ENCODE data around the gene NPDC1. TPM values are rescaled to one million over a fixed set of nuclear protein-coding genes. Genes with fewer than 3 reads are reported as not detected.

NPDC1 gene
- total RNA-seq, 1 donor from 2014 or later = 15.3 TPM

DNA sequence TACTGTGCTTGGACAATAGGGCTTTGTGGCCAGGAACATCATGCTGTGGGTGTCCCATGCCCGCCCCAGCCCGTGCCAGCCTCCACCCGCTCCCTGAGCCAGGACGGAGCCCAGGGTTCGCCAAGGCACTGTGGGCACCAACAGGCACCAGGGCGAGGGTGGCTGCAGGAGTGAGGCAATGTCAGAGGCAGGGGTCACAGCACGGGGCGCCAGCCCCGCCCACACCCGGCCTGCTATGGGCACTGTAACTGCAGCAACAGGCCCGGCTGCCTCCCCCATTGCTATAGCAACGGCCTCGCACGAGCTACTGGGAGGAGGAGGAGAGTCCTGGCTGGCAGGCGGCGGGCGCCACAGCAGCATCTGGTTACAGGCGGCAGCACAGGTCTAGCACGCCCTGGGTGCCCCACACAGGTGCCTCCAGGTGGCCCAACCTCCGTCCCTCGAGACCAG, 20.4 kb downstream of the NPDC1 start:
- peak; percentile 95 for DNase-seq

DNA sequence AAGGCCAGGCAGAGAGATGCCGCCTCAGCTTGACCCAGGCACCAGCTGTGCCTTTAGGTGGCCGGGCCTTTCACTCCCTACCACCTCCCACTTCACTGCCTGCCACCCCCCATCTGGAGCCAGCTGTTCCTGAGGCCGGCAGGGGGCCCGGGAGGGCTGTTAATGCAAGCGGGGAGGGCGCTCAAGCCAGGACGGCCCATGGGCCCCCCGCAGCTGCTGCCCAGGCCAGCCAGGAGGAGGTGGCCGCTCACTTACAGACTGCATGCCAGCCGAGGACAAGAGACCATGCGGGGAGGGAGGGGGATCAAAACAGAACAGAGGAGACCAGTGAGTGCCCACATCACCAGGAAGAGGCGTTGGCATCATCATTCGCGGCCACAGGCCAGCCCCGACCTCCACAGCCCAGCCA, 22.4 kb downstream of the NPDC1 start:
- peak; percentile 44 for DNase-seq

DNA sequence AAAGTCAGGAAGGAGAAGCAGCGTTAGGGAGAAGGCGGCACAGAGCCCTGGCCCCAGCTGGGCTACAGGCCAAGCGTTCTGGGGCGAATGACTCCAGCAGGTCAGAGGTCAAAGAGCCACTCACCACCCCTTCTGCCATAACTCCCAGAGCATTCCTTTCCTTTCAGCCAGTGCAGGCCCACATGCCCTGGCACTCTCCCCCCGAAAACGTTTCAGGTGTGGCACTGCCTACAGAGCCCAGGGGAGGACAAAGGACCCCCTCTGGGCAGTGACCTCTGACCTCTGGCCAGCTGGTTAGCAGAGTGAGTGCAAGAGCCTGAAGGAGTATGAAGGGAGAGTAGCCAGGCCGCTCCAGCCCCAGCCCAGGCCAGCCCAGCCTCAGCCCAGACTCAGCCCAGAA, 22.8 kb downstream of the NPDC1 start:
- DNase-seq = no peak

DNA sequence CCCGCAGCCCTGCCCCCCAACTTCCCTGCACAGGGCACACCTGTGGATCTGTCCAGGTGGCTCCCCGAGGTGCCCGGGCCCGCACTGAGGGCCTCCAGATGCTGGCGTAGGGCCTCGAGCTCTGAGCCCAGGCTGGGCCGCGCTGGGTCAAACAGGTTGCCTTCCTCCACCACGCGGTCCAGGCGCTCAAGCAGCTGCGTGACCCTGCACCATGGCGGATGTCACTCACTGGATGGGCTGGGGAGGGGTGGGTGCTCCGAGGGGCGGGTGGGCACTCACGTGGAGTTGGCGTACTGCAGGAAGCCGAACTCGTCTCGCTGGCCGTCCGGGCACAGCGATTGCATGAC, 23.3 kb downstream of the NPDC1 start:
- DNase-seq = no peak

DNA sequence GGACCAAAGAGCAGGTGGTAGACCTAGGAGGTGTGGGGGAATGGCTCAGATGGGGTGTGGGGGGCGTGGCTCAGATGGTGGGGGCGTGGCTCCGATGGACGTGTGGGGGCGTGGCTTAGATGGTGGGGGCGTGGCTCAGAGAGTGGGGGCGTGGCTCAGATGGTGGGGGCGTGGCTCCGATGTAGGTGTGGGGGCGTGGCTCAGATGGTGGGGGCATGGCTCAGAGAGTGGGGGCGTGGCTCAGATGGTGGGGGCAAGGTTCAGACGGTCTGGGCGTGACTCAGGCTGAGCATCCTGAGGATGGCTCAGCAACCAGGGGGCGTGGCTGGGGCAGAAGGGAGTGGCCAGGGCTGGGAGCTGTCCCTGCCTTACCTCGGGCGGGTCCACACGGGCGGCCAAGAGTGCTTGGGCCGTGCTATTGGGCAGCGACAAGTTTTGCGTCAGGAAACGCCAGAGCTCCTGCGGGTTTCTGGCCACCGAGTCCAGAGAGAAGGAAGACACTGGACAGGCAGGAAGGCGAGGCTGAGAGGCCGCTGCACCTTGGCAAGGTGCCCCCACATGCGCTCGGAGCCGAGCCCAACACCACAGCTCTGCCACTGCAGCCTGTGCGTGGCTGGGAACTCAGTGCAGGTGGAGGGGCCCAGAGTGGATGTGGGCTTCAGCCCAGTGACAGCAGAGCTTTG, 23.9 kb downstream of the NPDC1 start:
- DNase-seq = peak; percentile 87

DNA sequence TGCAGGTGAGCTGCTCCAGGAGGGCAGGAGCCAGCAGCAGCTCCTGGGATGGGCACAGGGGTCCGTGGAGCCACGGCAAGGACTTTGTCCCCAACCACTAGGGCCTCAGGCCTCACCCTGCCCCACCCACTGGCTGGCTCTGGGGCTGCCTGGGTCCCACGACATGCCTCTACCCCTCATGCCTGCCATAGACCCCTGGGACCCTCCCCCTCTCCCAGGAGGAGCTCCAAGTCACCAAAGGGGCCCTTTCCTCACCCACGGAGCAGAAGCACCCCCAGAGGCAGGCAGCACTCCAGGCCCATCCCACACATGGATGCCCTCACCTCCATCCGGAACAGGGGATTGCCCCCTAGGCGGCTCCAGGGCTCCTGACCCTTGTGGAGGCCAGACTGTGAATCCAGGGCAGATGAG, 24.4 kb downstream of the NPDC1 start:
- no peak for DNase-seq

DNA sequence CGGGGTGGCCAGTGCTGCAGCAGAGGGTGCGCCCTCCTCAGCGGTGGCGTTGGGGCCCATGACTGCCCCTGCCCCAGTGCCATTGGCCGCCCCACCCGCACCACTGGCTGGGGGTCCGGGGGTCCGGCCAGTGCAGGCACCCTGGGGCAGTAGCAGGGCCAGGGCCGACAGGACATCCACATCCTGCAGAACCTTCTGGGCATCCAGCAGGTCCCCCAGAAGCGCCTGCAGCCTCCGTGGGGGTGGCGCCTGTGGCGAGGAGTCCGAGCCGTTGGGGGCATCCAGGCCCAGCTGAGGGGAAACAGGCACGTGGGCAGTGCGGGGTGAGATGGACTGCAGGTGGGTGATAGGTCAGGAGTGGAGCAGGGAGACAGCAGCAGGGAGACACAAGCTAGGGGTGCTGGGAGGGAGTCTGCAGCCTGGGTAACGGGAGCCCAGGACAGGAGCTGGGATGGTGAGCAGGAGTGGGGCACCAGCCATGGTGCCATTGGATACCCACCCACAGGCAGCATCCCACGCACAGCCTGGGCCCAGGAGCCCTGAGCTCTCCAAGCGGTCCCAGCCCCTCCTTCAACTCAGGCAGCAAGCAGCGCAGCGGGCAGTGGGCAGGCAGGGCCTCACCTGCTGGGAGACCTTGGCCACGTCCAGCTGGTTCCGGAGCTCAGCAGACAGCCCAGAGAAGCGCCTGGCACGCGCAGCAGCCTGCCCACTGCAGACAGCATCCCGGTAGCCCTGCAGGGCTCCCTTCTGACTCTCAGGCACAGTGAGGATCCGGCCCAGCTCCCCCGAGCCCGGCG, 25.0 kb downstream of the NPDC1 start:
- no peak for DNase-seq

DNA sequence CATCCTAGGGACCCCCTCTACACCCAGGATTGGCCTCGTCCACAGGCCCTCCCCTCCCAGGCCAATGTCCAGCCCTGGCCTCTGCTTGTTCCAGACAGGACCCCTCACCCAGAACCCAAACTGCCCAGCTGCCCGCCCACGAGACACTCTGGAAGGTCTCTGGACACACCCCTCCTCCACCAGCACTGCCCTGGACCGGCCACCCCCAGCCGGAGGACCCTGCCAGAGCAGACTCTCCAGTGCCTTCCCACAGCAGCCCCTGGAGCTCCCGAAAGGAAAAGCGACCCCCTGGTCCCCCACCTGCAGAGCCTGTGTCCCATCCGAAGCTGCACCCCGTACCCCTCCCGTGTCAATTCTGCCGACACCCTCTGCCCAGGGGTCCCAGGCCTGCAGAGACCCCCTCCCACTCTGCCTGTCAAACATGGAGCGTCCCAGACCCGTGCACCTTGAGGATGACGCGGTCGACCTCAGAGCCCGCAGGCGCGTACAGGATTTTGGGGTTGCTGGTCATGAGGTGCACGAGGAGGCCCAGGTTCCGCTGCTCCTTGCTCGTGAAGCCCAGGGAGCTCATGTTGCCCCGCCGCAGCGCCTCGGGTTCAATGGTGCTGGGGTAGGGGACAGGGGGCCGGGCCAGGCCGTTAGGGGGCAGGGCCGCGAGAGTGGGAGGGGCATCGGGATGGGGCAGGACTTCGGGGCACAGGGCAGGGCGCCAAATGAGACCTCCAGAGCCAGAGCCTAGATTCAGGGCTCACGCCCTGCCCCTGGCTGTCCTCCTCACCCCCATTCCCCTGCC, 25.9 kb downstream of the NPDC1 start:
- DNase-seq = no peak

DNA sequence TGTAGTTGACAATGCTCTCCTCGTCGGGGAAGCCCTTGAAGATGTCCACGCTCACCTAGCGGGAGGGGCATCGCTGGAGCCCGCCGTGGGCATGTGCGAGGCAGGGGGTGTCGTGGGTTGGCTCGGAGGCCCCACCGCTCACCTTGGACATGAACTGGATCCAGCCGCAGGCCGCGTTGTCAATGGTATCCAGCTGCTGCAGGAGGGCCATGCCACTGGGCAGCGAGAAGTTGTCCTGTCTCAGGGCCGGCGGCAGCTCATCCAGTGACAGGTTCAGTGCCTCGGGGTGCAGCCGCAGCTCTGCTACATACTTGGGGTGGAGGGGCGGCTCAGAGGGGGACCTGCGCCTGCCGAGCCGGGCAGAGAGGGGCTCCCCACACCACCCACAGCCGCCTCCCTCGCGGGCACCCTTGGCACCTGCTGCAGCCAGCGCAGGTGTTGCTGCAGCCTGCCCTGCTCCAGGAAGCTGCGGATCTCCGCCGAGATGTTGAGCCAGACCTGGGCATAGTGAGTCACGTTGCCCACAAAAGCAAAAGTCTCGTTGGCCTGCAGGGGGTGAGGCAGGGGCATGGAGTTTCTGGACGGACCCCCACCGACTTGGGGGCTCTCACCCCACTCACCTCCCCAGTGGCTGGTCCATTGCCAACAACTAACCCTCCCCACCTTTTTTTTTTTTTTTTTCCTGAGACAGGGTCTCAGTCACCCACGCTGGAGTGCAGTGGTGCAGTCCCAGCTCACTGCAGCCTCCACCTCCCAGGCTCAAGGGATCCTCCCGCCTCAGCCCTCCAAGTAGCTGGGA, 27.0 kb downstream of the NPDC1 start:
- no peak for DNase-seq

DNA sequence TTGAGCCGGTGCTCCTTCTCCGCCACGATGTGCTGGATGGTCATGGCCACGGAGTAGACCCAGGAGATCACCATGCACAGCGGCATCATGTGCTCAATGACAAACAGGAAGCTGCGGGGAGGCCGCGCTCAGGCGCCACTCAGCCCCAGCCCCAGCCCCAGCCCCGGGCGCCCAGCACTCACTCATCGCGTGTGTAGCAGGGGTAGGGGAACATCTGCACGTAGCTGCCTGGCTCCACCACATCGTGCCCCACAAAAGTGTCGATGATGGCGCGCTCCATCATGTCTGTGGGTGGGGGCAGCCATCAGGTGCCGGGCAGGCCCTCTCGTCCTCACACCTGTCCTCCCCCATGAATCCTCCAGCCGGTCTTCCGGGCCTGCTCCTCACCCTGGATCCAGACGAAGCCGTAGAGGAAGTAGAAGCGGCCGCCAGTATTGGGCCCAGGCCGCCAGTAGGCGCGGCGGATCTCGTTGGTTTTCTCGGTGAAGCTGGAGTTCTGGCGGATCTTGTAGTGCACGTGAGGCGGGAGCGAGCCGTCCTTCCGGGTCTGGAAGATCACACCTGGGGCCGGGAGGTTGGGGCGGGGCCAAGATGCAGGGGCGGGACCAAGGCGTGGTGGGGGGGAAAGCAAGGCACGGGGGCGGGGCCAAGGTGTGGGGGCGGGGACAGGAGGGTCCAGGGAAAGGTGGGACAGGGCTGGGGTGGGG, 28.0 kb downstream of the NPDC1 start:
- DNase-seq = no peak

DNA sequence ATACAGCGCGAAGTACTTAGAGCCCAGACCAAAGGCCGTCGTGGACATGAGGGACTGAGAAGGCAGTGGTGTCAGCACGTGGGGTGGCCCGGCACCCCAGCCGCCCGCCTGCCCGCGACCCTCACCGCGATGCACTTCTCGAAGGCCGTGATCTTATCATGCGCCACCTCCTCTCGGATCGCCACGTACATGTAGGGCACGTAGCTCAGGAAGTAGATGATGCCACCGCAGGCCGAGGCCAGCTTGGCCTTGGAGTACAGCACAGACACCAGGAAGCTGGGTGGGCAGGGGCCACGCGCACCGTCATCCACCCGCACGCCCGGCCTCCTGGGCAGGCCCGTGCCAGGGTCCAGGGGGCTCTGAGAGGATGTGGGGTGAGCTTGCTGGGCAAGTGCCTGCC, 28.9 kb downstream of the NPDC1 start:
- no peak for DNase-seq

DNA sequence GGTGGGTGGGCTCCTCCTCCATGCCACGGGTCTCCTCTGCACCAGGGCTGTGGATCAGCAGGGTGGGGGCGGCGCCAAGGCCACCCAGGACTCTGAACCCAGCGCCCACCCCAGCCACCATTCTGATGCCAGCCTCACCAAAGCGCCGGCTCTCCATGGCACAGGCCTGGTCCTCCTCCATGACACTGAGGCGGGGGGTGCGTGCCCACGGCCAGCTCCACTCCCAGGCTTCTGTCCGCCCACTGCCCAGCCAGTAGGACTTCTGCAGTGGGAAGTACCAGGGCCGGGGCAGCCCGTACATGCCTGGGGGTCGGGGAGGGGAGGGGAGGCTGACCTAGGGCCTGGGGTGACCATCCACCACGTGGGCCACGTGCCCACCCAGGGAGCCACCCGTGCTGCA, 29.5 kb downstream of the NPDC1 start:
- no peak for DNase-seq

DNA sequence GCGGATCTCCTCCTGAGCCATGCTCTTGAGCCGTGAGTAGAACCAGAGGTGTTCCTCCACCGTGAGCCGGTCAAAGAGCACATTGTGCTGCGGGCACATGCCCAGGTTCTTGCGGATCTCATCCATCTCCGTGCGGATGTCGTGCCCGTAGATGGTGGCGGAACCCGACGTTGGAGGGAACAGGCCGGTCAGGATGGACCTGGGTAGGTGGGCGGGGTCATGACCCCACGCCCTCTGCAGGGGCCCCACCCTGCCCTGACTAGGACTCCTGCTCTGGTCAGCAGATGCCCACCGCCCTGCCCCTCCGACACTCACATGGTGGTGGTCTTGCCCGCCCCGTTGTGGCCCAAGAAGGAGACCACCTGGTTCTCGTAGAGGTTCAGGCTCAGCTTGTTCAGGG, 30.0 kb downstream of the NPDC1 start:
- no peak for DNase-seq

DNA sequence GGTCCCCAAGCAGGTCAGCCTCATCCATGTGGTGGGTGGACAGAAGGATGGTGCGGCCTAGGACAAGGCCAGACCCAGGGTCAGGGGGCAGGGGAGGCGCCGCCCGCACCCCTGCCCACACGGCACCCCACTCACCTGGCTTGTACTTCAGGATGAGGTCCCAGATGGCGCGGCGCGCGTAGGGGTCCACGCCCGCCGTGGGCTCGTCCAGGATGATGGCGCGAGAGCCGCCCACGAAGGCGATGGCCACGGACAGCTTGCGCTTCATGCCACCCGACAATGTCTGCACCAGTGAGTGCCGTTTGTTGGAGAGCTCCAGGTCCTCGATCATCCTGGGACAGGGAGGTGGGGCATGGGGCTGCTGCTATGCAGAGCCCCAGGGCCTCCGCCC, 30.4 kb downstream of the NPDC1 start:
- no peak for DNase-seq

DNA sequence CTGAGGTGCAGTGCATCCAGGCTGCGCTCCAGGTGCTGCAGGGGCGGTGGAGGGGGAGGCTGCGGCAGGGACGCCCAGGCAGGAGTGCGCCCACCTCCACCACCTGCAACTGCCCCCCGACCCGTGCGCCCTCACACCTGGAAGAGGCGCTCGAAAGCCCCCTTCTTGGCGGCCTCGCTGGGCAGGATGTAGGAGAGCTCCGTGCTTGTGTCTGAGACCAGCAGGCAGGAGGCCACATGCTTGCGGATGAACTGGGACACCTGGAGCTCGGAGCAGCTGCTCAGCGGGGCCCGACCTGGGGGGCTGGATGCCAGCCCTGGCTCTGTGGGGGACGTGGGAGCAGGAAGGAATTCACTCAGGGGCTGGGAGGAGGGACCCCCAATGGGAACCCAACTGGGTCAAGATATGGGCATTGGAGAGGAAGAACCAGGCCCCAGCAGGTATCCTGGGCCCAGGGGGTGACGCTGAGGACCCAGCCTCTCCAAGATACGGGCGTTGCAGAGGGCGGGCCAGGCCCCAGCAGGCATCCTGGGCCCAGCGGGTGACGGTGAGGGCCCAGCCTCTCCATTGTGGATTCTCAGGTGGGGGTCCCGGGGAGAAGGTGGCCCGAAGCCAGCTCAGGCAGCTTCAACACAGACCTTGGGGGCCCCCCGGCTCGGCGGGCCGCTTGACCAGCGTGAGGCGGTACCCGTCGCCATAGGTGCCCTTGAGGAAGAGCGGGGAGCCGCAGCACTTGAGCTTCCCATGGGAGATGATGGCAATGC, 31.0 kb downstream of the NPDC1 start:
- no peak for DNase-seq

DNA sequence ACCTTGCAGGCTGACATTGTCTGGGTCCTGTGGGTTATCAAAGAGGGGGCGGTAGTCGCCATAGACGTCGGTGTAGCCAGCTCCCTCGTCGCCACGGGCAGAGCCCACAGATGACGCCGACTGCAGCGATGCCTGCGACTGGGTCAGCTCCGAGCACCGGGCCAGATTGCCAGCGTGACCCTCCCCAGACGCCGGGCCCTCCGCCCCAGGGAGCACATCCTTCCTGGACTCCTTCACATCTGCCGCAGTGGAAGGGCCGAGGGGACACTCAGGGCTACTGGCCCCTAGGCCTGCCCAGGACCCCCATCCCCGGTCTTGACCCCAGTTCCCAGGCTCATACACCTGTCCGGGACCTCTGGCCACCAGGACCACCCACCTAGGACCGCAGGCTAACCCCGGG, 31.8 kb downstream of the NPDC1 start:
- DNase-seq = no peak

DNA sequence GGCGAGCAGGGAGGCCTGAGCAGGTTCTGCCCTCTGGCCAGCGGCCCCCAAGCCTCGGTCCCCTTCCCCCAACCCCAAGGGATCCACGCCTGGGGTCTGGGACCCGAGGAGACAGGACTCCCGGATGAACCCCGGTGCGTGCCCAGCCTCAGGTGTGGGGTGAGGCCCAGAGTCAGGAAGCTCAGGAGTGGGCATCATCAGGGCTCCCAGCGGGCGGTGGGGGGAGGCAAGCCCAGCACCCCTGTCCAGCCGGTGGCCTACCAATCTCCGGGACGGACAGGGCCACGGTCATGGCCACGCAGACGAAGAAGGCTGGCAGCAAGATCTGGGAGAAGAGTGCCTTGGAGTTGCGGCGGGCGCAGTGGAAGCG, 32.4 kb downstream of the NPDC1 start:
- DNase-seq = no peak

DNA sequence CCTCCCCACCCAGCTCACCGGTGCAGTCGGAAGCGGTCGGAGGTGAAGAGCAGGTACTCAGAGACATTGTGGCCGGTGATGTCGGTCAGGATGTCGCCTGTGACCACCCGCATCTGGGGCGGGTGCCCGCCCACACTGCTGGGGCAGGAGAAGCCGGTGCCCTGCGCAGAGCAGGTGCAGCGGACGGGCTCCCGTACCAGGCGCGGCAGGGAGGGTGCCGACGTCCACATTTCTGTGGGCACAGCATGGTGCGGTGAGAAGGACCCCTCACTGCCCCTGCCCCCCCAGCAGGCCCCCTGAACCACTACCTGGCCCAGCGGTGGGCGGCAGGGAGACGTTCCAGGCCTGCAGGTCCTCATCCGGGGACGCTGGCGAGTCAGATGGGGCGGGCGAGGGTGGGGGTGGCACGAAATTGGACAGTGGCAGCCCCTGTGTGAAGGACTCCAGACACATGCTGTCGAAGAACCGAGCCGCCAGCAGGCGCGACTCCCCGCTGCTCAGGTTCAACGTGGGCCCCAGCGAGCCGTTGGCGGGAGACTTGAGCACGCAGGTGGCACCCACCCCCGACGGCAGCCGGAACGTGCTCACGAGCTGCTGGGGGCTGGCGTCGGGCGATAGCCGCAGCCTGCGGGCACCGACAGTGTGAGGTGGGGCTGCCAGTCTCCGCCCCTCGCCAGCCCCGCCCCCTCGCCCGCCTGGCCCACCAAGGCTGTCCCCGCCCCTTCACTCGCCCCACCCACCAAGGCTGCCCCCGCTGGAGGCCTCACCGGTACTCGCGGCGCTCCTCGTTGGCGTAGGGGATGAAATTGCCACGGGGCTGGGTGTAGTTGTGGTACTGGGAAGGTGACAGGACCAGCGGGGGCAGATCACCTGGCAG, 33.0 kb downstream of the NPDC1 start:
- DNase-seq = no peak

DNA sequence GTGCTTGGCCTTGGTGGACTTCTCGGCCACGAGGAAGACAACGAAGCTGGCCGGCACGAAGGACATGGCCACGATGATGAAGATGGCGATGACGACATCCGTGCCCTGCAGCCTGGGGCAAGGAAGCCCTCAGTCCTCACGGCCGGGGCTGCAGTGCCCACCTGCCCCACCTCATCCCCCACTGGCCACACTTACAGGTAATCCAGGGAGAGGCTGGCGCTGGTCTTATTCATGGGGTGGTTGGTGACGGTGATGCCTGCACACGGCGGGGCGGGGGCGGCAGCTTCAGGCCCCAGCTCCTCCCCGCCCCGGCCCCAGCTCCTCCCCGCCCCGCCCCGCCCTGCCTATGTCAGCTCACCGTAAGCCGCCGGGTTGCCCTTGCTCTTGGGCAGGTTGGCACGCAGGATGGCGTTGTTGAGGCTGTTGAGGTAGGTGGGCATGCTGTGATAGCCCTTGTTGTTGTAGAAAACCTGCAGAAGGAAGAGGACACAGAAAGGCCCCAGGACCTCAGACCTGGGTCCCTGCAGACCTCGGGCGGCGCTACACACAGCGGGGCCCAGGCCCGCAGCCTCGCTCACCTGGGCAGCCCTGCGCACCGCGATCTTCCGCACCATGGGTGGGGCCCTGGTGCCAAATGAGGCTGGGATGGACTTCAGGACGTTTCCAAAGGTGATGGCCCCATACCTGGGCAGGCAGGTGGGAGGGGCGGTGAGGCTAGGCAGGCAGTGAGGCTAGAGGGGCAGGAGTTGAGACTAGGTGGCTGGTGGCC, 33.9 kb downstream of the NPDC1 start:
- no peak for DNase-seq

All from occipital lobe (tissue), 2 donors.